ENCODE measurements around the gene CNKSR2. TPM values are rescaled to one million over a fixed set of nuclear protein-coding genes. Genes with fewer than 3 reads are reported as not detected.

CNKSR2 gene
- total RNA-seq, 4 donors from 2014 or later: 4.1 to 17.6 (median 8.4) TPM

DNA sequence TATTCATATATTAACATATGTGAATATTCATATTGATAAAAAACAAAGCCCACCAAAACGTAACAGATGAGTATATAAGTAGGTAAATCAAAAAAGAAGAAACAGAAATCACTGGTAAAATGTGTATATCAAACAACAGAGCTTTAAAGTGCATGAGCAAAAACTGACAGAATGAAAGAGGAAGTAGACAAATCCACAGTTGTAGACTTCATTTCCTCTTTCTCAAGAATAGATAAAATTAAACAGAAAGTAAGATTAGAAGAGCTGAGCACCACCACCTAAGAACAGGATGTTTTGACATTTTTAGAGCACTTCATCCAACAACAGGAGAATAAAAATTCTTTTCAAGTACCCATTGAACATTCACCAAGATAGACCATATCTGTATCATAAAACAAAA lies 64.6 kb downstream of the CNKSR2 start:
- TF ChIP-seq, protein P1, sequence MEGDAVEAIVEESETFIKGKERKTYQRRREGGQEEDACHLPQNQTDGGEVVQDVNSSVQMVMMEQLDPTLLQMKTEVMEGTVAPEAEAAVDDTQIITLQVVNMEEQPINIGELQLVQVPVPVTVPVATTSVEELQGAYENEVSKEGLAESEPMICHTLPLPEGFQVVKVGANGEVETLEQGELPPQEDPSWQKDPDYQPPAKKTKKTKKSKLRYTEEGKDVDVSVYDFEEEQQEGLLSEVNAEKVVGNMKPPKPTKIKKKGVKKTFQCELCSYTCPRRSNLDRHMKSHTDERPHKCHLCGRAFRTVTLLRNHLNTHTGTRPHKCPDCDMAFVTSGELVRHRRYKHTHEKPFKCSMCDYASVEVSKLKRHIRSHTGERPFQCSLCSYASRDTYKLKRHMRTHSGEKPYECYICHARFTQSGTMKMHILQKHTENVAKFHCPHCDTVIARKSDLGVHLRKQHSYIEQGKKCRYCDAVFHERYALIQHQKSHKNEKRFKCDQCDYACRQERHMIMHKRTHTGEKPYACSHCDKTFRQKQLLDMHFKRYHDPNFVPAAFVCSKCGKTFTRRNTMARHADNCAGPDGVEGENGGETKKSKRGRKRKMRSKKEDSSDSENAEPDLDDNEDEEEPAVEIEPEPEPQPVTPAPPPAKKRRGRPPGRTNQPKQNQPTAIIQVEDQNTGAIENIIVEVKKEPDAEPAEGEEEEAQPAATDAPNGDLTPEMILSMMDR (IDR thresholded peaks at IDR 0.05; ENCODE audit: low read depth): no peak

DNA sequence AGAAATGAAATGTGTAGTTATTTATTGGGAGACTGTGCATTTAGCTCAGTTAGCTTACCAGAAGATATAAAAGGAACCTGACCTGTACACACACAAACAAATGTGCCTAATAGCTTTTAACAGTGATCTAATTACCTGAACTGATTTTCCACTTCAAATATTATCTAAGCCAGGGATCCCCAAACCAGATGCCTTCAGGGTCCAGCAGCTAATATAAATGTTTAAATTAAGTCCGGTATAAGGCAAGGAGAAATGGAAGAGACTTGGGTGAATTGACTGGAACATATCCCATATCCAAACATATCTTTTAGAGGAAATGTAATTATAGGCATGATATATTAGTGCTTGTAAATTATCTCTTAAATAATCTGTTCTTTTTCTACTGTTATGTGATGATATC lies 66.7 kb downstream of the CNKSR2 start:
- TF ChIP-seq, protein P1 (IDR thresholded peaks at IDR 0.05; ENCODE audit: low read depth): no peak

DNA sequence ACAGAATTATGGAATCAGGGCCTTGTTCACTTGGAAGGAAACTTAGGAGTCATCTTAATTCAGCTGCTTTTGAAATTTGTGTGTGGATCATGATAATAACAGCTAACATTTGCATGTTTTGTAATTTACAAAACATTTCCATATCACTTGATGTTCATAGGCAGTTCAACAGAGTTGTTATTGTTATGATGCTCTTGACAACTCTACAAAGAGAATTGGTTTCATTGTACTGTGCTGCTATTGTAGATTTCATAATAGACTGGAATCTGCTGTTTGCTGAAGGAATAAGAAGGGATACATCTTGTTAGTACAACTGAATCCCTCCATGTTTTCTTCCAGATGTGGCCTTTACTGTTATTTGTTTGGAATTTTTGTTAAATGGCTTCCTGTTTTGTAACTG lies 83.5 kb downstream of the CNKSR2 start:
- TF ChIP-seq, protein P1 (IDR thresholded peaks at IDR 0.05; ENCODE audit: low read depth): no peak

DNA sequence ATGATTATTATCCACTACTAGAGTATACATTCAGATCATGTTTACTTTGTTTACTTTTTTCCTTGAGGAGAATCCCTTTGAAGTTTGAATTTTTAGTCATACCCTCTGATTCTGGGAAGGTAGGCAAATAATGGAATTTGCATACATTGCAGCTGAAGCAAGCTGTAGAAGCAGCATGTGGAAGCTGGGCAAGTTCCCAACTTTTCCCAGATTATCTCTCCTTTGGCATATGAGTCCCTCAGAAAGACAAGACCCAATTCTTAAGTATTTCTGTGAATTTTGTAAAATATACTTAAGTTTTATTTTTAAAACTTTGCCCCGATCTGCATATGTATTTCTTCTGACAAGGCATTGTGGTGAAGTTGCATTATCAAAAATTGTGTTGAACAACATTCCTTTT lies 94.9 kb downstream of the CNKSR2 start:
- TF ChIP-seq, protein P1 (IDR thresholded peaks at IDR 0.05; ENCODE audit: low read depth): no peak

DNA sequence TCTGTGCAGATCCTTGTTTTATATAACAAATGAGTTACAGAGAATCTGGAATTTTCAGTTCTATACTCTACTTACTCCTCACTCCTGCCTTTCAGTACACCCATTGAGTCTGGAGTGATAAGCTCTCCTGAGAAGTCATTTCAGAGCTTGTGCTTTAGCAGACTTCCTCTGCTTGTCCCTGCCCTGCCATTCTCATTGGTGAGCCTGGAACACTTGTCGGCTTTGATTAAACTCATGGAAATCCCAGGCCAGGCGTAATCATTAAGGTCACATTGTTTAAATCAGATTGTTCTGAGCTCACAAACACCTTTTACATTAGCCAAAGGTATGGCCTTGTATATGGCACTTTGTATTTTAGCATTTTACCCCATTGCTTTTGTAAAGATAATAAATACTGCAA lies 102.7 kb downstream of the CNKSR2 start:
- TF ChIP-seq, protein P1 (IDR thresholded peaks at IDR 0.05; ENCODE audit: low read depth): no peak

DNA sequence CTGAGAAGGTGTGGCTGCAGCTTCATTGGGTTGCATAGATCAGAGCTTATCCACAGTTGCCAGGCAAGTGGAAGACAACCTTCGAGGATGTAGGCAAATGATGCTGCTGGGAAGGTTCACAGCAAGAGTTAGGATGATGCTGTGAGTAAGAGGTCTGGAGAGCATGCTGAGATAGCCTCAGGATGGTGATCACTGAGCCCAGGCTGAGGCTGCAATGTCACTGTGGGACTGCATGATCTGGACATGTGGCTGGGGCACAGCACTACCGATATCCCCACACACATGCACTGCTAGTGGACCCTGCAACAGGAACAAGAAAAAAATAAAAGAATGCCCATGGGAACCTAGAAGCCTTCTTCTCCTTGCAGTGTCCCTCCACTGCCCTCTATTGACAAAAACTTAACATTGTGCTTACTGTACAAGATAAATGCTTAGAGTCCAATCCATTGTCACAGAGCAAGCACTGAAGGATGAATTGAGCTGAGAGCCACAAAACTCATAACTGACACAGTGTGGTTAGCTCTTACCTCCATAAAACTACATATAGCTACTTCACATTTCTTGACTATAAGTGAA lies 105.6 kb downstream of the CNKSR2 start:
- TF ChIP-seq, protein P1 (IDR thresholded peaks at IDR 0.05; ENCODE audit: low read depth): no peak

DNA sequence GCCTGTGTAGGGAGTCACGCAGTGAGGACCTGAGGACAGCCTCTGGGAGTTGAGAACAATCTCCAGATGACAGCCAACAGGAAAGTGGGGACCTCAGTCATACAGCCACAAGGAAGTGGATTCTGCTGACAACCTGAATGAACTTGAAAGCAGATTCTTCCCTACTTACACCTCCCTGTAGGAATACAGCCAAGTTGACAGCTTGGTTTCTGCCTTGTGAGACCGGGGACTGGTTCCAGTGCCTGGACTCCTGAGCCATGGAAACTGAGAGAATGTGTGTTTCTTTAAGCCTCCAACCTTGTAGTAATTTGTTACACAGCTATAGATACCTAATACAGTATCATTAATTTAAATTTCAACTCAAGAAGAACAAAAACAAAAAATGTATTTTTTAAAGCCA lies 107.5 kb downstream of the CNKSR2 start:
- TF ChIP-seq, protein P1 (IDR thresholded peaks at IDR 0.05; ENCODE audit: low read depth): no peak
